GM13976 (cell line): Measurements from ENCODE around the gene CDK5RAP2.

Source experiments
- DNase-seq: peaks from one replicate; pipeline ENCODE4 v3.0.0; 2012; ENCODE audit warnings: low spot score
- in situ Hi-C: fragments of 300-500 bp; cut with MboI; formaldehyde crosslinking; loops from one replicate; pipeline ENCODE4 v1.12.0; 2022; ENCODE audit warnings: low sequenced_read_pairs, mixed read lengths, inconsistent platforms; ENCODE audit not compliant: unreplicated experiment
- TF ChIP-seq, protein P1 (sequence below): IDR thresholded peaks from 2 replicates; pipeline ENCODE4 v1.5.1; 2012; ENCODE audit warnings: borderline replicate concordance, mild to moderate bottlenecking; ENCODE audit not compliant: insufficient read depth; ENCODE audit errors: extremely low read depth, missing control alignments, control extremely low read depth

CDK5RAP2 gene

DNA sequence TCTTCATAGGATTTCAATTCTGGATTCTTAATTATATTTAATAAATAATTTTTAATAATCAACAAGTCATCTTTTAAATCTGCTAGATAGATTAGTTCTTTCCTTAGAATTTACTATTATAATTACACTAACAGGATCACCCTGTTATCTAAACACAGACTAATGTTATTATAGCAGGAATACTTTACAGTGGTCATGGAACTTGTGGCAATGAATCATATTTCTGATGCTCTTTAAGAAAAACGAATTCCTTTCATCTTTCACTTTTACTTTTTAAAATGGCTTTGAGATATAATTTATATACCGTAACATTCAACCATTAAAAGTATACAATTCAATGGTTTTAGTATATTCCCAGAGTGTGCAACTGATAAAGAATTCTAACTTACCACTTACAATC lies 29.7 kb upstream of the CDK5RAP2 start:
- in situ Hi-C loops = no loop called here
- DNase-seq = no peak
- TF ChIP-seq, protein P1, sequence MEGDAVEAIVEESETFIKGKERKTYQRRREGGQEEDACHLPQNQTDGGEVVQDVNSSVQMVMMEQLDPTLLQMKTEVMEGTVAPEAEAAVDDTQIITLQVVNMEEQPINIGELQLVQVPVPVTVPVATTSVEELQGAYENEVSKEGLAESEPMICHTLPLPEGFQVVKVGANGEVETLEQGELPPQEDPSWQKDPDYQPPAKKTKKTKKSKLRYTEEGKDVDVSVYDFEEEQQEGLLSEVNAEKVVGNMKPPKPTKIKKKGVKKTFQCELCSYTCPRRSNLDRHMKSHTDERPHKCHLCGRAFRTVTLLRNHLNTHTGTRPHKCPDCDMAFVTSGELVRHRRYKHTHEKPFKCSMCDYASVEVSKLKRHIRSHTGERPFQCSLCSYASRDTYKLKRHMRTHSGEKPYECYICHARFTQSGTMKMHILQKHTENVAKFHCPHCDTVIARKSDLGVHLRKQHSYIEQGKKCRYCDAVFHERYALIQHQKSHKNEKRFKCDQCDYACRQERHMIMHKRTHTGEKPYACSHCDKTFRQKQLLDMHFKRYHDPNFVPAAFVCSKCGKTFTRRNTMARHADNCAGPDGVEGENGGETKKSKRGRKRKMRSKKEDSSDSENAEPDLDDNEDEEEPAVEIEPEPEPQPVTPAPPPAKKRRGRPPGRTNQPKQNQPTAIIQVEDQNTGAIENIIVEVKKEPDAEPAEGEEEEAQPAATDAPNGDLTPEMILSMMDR = no peak

DNA sequence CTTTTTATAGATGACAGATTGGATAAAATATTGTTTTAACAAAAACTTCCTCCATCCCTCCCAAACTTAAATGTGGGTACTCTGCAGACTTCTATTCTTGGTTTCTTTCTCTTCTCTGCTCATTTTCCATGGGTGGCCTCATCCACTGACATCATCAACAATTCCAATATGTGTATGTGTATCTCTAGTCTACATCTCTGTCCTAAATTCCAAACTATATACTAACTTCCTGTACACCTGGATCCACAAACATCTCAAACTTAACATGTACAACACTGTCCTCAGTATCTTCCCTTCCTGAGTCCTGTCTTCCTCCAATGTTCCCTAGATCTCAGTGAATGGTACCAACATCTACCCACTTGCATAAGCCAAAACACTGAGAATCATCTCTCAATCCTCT lies 28.5 kb upstream of the CDK5RAP2 start:
- TF ChIP-seq, protein P1 = no peak
- no peak for DNase-seq
- in situ Hi-C loops = no loop called here

DNA sequence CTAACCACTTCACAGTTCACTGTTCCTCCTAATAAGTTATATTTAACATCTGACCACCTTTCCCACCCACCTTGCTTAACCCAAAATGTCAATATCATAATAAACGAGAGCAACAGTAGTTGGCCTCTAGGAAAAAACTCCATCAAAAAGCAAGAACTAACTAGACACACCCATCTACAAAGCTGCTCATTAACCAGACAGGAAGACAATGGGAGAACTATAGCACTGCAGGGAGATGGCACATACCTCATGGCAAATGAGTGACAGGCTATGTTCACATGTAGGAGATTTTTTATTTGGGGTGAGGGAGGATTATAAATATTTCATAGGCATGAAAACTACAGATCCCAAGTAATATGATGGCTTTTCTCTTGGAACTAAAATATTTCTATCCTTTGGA lies 23.6 kb upstream of the CDK5RAP2 start:
- no peak for DNase-seq
- TF ChIP-seq, protein P1 = no peak
- in situ Hi-C loops = no loop called here

DNA sequence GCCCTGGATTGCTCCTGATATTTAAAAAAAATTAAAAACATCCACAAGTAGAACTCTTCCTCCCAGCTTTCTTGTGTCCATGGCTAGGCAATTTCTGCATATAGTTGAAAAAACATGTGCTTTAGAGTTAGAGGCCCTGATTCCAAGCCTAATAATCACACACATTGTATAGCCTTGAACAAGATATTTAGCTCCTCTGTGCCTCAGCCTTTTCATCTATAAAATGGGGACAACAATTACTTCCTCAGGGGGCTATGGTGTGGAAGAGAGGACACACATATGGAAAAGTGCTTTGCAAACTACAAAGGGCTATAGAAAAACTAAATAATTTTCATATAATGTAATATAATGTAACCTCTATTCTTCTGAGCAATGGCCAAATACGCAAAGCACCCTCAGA lies 23.0 kb upstream of the CDK5RAP2 start:
- TF ChIP-seq, protein P1 = no peak
- in situ Hi-C loops = no loop called here
- DNase-seq = no peak

DNA sequence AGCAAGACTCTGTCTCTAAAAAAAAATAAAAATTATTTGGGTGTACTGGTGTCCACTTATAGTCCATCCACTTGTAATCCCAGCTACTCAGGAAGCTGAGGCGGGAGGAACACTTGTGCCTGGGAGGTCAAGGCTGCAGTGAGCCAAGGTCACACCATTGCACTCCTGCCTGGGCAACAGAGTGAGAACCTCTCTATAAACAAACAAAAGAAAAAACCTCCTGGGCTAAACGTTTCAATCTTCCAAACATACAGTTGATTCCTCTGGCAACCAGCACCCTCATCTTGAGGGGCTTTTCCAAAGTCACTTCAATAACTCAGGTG lies 13.9 kb upstream of the CDK5RAP2 start:
- no peak for DNase-seq
- TF ChIP-seq, protein P1 = no peak
- in situ Hi-C loops = no loop called here

DNA sequence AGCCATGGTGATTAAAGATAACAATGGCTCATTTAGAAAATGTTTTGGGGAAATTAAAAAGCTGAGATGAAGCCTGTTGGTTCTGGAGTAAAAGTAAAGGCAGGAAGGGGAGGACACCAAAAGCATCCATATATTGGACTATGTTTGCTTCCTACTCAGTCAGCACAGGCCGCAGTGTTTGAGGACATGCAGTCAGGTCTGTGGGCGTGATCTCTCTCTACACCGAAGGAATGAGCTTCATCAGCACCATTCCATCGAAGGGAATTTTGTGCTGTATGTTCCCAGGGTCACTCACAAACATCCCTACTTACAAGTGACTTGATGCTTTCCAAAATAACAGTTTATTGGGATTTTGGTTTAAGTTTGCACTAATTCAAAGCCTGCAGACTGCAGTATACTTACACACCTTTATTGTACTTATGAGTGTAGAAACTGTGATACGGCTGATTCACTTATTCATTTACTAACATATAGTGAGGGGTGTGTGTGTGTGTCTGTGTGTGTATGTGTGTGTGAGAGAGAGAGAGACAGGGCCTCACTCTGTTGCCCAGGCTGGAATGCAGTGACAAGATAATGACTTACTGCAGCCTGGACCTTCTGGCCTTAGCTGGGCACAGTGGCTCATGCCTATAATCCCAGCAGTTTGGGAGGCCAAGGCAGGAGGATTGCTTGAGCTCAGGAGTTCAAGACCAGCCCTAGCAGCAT lies 13.4 kb upstream of the CDK5RAP2 start:
- in situ Hi-C loops = no loop called here
- TF ChIP-seq, protein P1 = no peak
- DNase-seq = no peak
